Activated CD4-positive, alpha-beta T cell treated with anti-CD3 and anti-CD28 coated beads for 48 hours (primary cell): ENCODE measurements around the gene NTM.
"Not testable (repeated sequence)": the region's sequence is repeated elsewhere in the genome, so short reads cannot be mapped to it uniquely, and the experiment has no call there.

Experiments used
- DNase-seq: peaks from one replicate; pipeline ENCODE4 v3.0.0-alpha.2; 2020

Gene NTM

GRCh38 chr11:131370090-131370751, at the start of gene NTM:
Gene NTM (plus strand): TSS chr11:131370615.
- DNase-seq = no peak

- no peak for DNase-seq
These were observed 45.4 kb upstream of the NTM start for GRCh38 chr11:131324921-131325570.

- no peak for DNase-seq
These were observed 43.6 kb upstream of the NTM start for GRCh38 chr11:131326829-131327228.

- no peak for DNase-seq
These were observed 43.0 kb upstream of the NTM start for GRCh38 chr11:131327421-131327820.

- no peak for DNase-seq
These were observed 41.6 kb upstream of the NTM start for GRCh38 chr11:131328843-131329242.

DNA sequence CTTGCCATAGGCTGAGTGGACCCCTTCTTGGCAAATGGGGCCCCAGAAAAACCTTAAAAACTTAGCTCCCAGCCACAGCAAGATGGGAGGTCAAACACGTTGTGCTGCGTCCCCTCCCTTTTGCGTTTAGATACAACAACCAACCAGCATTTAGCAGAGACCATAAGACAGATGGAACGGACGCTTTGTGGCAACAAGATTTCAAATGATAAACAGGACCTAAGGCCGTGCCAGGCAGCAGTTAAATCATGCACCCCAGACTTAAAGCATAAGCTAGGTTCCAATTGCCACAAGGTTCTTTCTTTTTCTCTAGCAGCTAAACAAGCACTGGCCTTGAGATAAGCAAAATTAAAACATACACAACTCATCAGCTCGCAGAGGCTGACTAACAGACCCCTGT, 39.4 kb upstream of the NTM start:
- DNase-seq = no peak

DNA sequence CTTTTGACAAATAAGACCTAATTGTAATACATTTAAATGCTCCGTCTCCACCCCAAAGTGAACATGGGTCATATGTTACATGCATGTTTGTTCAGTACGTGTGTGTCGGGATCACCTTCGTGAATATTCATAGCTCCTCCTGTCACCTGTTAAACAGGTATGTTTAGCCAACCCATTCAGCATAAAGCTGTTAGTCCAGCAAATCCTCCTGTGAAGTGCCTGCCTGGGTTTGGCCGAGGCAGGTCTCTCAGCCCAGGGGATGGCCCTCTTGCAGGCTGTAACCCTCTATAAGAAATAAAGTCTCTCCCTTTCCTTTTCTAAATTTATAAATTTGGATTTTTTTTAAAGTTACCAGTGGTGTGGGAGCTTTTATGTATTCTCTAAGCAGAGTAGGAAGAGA, 38.9 kb upstream of the NTM start:
- no peak for DNase-seq

- DNase-seq = no peak
These were observed 35.8 kb upstream of the NTM start for GRCh38 chr11:131334601-131335000.

DNA sequence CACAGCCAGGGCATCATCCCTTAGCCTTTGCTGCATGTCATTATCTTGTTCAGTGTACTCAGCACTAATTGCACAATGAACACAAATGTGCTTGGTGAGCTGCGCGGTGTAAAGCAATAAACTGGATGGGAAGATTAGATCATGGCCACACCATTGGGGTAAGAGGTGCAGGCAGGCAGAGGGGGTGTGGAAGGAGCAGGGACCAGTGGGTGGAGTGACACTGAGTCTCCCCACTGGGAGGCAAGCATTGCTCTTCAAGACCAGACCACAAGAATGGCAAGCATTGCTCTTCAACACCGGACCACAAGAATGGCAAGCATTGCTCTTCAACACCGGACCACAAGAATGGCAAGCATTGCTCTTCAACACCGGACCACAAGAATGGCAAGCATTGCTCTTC, 28.5 kb upstream of the NTM start:
- not testable (repeated sequence) for DNase-seq

DNA sequence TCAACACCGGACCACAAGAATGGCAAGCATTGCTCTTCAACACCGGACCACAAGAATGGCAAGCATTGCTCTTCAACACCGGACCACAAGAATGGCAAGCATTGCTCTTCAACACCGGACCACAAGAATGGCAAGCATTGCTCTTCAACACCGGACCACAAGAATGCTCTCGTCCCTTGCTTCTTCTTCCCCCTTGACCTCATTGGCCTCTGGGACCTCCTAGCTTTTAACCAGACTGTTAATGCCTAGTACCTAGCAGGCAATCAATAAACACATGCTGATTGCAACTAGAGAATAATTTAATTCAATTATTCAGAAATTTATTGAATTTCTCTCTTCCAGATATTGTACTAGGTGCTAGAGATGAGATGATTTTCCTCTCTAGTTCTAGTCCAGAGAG, 28.0 kb upstream of the NTM start:
- not testable (repeated sequence) for DNase-seq

- no peak for DNase-seq
These were observed 25.0 kb upstream of the NTM start for GRCh38 chr11:131345406-131345805.

DNA sequence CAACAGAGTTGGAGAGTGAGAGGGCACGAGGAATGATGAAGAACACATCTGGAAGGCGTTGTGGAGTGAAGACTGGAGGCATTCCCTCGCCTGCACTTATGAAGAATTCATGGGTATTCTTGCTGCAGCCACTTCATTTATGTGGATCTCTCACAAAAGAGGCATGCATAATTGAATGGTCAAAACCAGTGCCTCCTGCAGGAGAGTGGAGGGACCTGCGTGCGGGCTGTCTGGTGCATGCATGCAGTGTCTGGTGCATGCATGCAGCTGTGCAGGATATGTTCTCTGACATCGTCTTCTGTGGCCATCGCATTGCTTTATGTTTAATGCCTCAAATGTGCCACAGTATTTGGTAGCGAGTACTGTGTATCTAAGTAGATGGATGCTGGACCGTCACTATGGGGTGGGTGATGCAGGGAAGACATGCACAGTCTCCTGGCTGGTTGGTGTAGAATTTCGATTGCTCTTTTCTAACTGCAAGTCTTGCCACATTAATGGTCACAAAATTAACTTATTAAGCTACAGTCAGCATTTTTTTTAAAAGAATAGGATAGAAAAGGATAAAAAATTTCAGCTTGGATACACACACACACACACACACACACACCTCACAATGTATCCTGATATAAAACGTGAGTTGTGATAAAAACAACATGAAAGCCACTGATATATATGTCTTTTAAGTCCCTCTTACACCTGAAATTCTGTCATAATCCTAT, 20.9 kb upstream of the NTM start:
- no peak for DNase-seq

DNA sequence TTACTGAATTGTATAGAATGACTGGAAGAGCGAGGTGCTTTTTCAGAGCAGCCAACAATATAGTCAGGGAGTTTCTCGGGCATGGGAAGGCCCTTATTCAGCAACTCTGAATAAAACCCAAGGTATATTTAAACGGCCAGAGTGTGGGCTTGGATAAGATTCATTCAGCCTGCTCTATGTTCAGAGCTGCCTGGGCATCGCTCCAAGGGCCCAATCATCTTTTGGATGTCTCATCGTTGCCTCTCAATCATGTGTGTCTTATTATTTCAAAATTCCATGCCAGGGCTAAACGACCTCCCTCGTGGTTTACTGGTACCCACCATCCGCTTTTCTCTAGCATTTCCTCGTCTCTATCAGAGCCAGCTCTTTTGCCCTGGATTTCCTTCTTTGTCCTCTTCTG, 19.5 kb upstream of the NTM start:
- no peak for DNase-seq

GRCh38 chr11:131351848-131352247, 18.6 kb upstream of the NTM start:
- no peak for DNase-seq

DNA sequence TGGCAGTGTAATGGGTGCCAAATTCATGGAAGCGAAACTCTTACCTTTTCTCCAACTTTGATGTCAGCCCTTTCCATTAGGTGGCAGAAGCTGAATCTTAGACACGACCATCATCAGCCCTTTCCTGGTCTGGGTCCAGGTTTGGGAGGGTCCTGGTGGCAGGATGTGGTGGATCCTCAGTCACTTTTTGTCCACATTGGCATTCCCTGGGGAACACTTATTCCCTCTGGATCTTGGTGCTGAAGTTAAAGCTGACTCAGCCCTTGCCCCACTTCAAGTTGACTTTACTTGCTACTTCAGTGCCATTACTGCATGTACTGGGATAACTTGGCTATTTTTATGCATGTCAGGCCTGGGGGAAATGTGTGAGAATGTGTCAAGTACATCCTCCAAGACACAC, 16.6 kb upstream of the NTM start:
- DNase-seq = no peak

- DNase-seq = no peak
These were observed 16.1 kb upstream of the NTM start for GRCh38 chr11:131354251-131354701.

DNA sequence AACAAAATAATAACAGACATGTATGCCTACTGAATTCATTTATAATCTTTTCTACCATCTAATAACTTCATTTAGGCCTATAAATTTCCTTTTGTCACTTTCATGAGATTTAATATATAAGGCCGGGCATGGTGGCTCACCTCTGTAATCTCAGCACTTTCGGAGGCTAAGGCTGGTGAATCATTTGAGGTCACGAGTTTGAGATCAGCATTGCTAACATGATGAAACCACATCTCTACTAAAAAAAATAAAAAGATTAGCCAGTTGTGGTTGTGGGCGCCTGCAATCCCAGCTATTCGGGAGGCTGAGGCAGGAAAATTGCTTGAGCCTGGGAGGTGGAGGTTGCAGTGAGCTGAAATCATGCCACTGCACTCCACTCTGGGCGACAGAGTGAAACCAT, 14.2 kb upstream of the NTM start:
- DNase-seq = no peak

DNA sequence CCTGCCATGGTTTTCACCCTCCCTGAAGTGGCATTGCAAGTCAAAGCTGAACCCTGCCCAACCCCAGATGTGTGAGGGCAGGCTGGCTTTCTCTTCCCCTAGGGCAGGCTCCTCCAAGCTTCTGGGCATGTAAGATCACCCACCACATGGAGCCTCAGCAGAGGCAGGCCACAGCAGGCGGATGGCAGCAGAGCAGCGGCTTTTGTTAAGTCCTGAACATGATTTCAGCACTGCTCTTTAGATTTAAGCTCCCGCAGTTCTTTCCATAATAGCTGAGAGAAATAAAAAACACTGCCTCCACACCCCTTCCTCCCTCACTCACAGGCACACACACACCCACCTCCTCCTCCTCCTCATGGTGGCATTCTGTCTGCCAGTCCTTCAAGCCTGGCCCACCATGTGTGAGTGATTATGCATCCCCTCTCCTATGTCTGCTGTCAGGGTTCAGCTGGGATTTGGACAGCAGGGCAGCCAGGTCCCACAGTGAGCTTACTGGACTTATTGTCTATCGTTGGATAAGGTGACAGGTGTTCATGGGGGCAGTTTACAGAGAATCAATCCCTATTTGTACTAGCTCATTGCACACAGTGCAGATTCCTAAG, 5.0 kb upstream of the NTM start:
- DNase-seq = no peak

DNA sequence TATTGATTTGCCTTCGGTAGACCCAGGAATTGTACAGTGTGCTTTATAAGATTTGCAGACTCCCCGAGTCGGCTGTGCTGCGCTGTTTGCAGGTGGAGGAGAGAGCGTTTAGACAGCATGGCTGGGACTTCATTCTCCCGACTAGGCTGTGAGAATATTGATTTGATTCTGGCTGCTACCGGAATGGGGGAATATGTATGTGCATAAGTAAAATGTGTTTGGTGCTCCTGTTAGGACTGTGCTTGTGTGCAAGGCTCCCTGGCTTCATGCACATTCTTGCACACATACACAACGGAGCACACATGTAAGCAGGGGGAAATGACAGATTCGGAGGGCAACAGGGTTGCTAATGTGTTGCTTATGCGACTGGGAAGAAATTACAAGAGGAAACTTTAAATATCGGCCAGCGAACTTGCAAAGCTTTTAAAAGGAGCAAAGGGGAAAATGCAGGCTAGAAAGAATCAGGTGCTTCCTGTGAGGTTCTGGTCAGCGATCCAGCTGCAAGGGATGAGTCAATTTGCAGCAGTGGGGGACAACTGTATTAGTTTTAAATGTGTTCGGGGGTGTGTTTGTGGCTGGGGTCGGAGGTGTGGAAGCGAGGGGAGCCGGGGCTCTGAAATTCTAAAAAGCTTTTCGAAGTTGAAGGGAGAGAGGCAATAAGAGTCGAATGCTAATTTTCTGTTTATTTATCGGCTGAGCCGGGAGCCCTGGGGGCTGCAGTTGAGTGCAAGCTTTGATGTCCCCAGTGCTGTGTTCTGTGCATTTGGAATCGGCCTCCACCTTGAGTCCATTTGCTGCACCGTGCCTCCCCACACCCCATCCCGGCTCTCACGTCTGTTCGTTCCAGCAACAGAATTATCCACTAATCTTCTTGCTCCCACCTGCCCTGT, 731 bp downstream of the NTM start:
- DNase-seq = no peak

DNA sequence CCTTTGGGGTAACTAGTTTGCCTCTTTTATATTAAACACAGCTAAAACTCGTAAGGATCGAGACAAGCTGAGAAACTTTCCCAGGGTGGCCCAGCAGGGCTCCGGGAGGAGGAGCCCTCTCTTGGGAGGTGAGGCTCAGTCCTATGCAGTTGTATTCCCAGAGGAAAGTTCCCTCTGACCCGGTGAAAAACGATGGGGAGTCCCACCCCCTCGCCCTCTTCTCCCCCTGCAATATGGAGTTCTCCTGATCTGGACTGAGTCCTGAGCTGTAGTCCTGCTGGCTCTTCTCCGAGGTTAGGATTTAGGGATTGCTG, 1.3 kb downstream of the NTM start:
- no peak for DNase-seq

DNA sequence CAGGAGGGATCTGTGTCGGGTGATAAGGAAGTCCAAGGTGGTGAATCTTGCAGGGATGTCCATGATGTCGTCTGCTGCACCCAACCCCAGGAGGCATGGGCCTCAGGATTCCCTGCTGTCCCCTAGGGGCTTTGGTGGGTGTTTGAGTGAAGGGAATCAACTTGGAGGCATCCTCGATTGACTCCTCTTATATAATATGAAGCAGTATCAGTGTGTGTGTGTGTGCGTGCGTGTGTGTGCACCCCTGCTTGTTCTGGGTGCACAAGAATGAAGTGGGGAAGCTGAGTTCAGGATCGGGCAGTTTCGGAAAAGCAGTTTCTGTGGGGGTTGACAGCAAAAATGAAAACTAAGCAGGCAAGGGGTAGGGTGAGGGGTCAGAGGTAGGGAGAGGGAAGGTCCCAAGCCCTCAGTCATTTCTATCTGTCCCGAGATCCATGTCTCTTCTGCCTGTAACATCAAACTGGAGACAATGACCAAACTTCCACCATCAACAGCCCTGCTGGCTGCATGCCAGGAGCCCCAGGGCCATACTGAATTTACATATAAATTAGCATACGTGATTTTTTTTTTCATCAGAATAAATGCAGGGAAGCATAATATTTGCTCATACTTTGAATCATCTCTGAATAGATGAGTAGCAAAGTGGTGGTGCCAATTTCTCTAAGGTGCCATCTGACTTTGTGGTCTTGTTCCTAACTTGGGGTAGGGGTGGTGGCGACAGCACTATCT, 2.0 kb downstream of the NTM start:
- no peak for DNase-seq

GRCh38 chr11:131373095-131373725, 2.8 kb downstream of the NTM start:
- no peak for DNase-seq
